PC-9 (cell line): Measurements from ENCODE around the gene RUFY3.

ENCODE experiments used
- CTCF ChIP-seq: fragments of 200-600 bp; sonication (generic); conservative IDR thresholded peaks from 2 replicates; pipeline ENCODE4 v1.6.1; 2017; ENCODE audit warnings: mixed run types, antibody characterized with exemption, mild to moderate bottlenecking, moderate library complexity
- EZH2 ChIP-seq: fragments of 200-600 bp; sonication (generic); IDR thresholded peaks from 2 replicates; pipeline ENCODE4 v1.8.0; 2017; ENCODE audit warnings: antibody characterized with exemption, low read depth

GRCh38 chr4:70725633-70726032 is 3.9 kb downstream of the RUFY3 start:
- TF ChIP-seq CTCF (no peak), EZH2 (no peak)
